ENCODE results near the gene NAIF1.
"Not testable (repeated sequence)": the region's sequence is repeated elsewhere in the genome, so short reads cannot be mapped to it uniquely, and the experiment has no call there.

NAIF1 gene

DNA sequence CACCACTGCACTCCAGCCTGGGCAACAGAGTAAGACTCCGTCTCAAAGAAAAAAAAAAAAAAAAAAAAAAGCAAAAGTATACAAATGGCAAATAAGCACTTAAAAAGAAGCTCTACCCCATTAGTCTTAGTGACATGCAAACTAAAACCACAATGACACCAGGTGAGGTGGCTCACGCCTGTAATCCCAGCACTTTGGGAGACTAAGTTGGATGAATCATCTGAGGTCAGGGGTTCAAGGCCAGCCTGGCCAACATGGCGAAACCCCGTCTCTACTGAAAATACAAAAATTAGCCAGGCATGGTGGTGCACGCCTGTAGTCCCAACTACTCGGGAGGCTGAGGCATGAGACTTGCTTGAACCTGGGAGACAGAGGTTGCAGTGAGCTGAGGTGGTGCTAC is 21.7 kb downstream of the NAIF1 start:
- not testable (repeated sequence) for H2BK12ac ChIP-seq (ENCODE audit: low read length); H2AFZ ChIP-seq (ENCODE audit: low read length); H2BK15ac ChIP-seq (ENCODE audit: low read length); H3K36me3 ChIP-seq (replicated peaks in 1 of 2; ENCODE audit: control insufficient read depth in 2 of 2, insufficient read depth in 2 of 2, low read length in 2 of 2); H4K91ac ChIP-seq (ENCODE audit: low read depth, low read length, poor library complexity); H2AK5ac ChIP-seq (ENCODE audit: low read depth, low read length); H3K14ac ChIP-seq (ENCODE audit: low read length); H3K27ac ChIP-seq (replicated peaks; ENCODE audit: low read length); H3K79me1 ChIP-seq (ENCODE audit: low read depth, low read length); DNase-seq (ENCODE audit: low spot score); H2BK120ac ChIP-seq (ENCODE audit: low read depth, low read length); H4K8ac ChIP-seq (ENCODE audit: low read depth, low read length); H3K4ac ChIP-seq (ENCODE audit: low read length); H3K4me2 ChIP-seq (ENCODE audit: insufficient read depth, low read length, poor library complexity, severe bottlenecking); H3K23ac ChIP-seq (ENCODE audit: low read depth, low read length, poor library complexity); H3K27me3 ChIP-seq (ENCODE audit: control insufficient read depth in 3 of 3, insufficient read depth in 3 of 3, low read depth in 1 of 3, low read length in 3 of 3); H3K9ac ChIP-seq (ENCODE audit: low read depth, low read length, poor library complexity); H3K18ac ChIP-seq (ENCODE audit: low read length); H2BK5ac ChIP-seq (ENCODE audit: low read length); H3K9me3 ChIP-seq (replicated peaks in 1 of 2; ENCODE audit: control insufficient read depth in 2 of 2, insufficient read depth in 1 of 2, low read depth in 1 of 2, low read length in 2 of 2); H3K4me3 ChIP-seq (ENCODE audit: low read length in 2 of 2)
- WGBS, 2 donors (ENCODE audit: extremely low coverage in 2 of 2, insufficient read length in 2 of 2, insufficient replicate concordance in 1 of 2): no CpG with 5 or more reads among the region's 6 CpGs
- H3K4me1 ChIP-seq (ENCODE audit: control insufficient read depth in 2 of 2, insufficient read depth in 1 of 2, low read depth in 1 of 2, low read length in 2 of 2): peaks cover 9 to 12% of the 10 kb centered on the region in 2 donors

DNA sequence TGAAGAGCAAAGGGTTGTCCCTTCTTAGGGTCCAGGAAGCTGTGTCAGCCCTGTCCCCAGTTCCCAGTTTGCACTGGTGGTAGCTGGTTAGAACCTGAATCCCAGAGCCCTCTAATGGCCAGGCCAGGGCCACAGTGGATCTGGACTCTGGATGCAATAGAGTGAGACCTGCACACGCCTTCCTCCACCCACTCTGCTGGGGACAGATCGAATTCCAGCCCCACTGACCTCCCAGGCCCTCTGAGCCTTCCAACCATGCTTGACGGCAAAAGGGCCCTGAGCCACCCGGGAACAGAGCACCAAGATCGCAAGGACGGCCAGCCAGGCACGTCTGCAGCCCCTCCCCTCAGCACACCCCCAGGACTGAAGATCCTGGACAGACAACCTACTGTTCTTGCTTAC is 23.7 kb downstream of the NAIF1 start:
- WGBS, 2 donors (ENCODE audit: extremely low coverage in 2 of 2, insufficient read length in 2 of 2, insufficient replicate concordance in 1 of 2): no CpG with 5 or more reads among the region's 7 CpGs
- peak overlapping the region; percentile 69 for H2AFZ ChIP-seq (ENCODE audit: low read length)
- H3K36me3 ChIP-seq (replicated peaks in 1 of 2; ENCODE audit: control insufficient read depth in 2 of 2, insufficient read depth in 2 of 2, low read length in 2 of 2): no peaks in the 10 kb centered on the region
- H3K4me1 ChIP-seq (ENCODE audit: control insufficient read depth in 2 of 2, insufficient read depth in 1 of 2, low read depth in 1 of 2, low read length in 2 of 2): peaks cover 9 to 12% of the 10 kb centered on the region in 2 donors
- peak overlapping the region; percentile 55 for H3K18ac ChIP-seq (ENCODE audit: low read length)
- peak overlapping the region; percentile 16 for H3K23ac ChIP-seq (ENCODE audit: low read depth, low read length, poor library complexity)
- H2BK12ac ChIP-seq (ENCODE audit: low read length): no peak overlapping the region
- peak overlapping the region; percentile 6 for H3K27ac ChIP-seq (replicated peaks; ENCODE audit: low read length)
- no peak overlapping the region for H3K9ac ChIP-seq (ENCODE audit: low read depth, low read length, poor library complexity)
- H3K4me2 ChIP-seq (ENCODE audit: insufficient read depth, low read length, poor library complexity, severe bottlenecking): no peak overlapping the region
- no peak overlapping the region for H4K91ac ChIP-seq (ENCODE audit: low read depth, low read length, poor library complexity)
- H3K79me1 ChIP-seq (ENCODE audit: low read depth, low read length): no peaks in the 10 kb centered on the region
- peaks cover 0 to 3% of the 10 kb centered on the region in 2 donors for H3K9me3 ChIP-seq (replicated peaks in 1 of 2; ENCODE audit: control insufficient read depth in 2 of 2, insufficient read depth in 1 of 2, low read depth in 1 of 2, low read length in 2 of 2)
- H2BK5ac ChIP-seq (ENCODE audit: low read length): peak overlapping the region; percentile 4
- no peak overlapping the region for H2BK120ac ChIP-seq (ENCODE audit: low read depth, low read length)
- no peak overlapping the region for H2BK15ac ChIP-seq (ENCODE audit: low read length)
- no peak overlapping the region for H2AK5ac ChIP-seq (ENCODE audit: low read depth, low read length)
- no peak overlapping the region for H3K4me3 ChIP-seq (ENCODE audit: low read length in 2 of 2)
- DNase-seq (ENCODE audit: low spot score): no peak
- no peak overlapping the region for H3K4ac ChIP-seq (ENCODE audit: low read length)
- H3K27me3 ChIP-seq (ENCODE audit: control insufficient read depth in 3 of 3, insufficient read depth in 3 of 3, low read depth in 1 of 3, low read length in 3 of 3): no peaks in the 10 kb centered on the region
- H4K8ac ChIP-seq (ENCODE audit: low read depth, low read length): no peak overlapping the region
- no peak overlapping the region for H3K14ac ChIP-seq (ENCODE audit: low read length)

DNA sequence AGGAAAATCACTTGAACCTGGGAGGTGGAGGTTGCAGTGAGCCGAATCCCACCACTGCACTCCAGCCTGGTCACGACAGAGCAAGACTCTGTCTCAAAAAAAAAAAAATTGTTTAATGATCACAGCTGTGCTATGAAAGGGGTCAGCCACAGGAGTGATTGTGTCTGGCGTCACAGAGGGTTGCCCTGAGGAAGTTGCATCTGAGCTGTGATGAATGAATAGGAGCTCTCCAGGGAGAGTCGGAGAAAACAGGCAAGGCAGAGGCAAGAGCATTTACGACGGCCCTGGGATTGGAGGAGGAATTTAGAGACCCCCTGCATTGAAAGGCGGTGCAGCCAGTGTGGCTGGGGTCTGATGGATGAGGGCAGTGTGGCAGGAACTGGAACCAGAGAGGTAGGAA is 25.1 kb downstream of the NAIF1 start:
- Histone ChIP-seq H3K4ac (ENCODE audit: low read length) (no peak overlapping the region), H3K27ac (replicated peaks; ENCODE audit: low read length) (no peak overlapping the region), H3K9ac (ENCODE audit: low read depth, low read length, poor library complexity) (no peak overlapping the region), H2BK5ac (ENCODE audit: low read length) (no peak overlapping the region), H2AFZ (ENCODE audit: low read length) (peak overlapping the region; percentile 69), H2BK120ac (ENCODE audit: low read depth, low read length) (no peak overlapping the region), H2BK15ac (ENCODE audit: low read length) (no peak overlapping the region), H3K79me1 (ENCODE audit: low read depth, low read length) (no peaks in the 10 kb centered on the region), H3K9me3 (replicated peaks in 1 of 2; ENCODE audit: control insufficient read depth in 2 of 2, insufficient read depth in 1 of 2, low read depth in 1 of 2, low read length in 2 of 2) (peaks cover 0 to 3% of the 10 kb centered on the region in 2 donors), H3K14ac (ENCODE audit: low read length) (no peak overlapping the region), H4K91ac (ENCODE audit: low read depth, low read length, poor library complexity) (no peak overlapping the region), H3K4me1 (ENCODE audit: control insufficient read depth in 2 of 2, insufficient read depth in 1 of 2, low read depth in 1 of 2, low read length in 2 of 2) (peaks cover 9 to 12% of the 10 kb centered on the region in 2 donors), H4K8ac (ENCODE audit: low read depth, low read length) (no peak overlapping the region), H2BK12ac (ENCODE audit: low read length) (peak overlapping the region; percentile 16), H3K18ac (ENCODE audit: low read length) (peak overlapping the region; percentile 52), H2AK5ac (ENCODE audit: low read depth, low read length) (no peak overlapping the region), H3K4me3 (ENCODE audit: low read length in 2 of 2) (no peak overlapping the region), H3K23ac (ENCODE audit: low read depth, low read length, poor library complexity) (no peak overlapping the region), H3K27me3 (ENCODE audit: control insufficient read depth in 3 of 3, insufficient read depth in 3 of 3, low read depth in 1 of 3, low read length in 3 of 3) (no peaks in the 10 kb centered on the region), H3K4me2 (ENCODE audit: insufficient read depth, low read length, poor library complexity, severe bottlenecking) (no peak overlapping the region), H3K36me3 (replicated peaks in 1 of 2; ENCODE audit: control insufficient read depth in 2 of 2, insufficient read depth in 2 of 2, low read length in 2 of 2) (no peaks in the 10 kb centered on the region)
- no CpG with 5 or more reads among the region's 7 CpGs for WGBS, 2 donors (ENCODE audit: extremely low coverage in 2 of 2, insufficient read length in 2 of 2, insufficient replicate concordance in 1 of 2)
- DNase-seq (ENCODE audit: low spot score): no peak

DNA sequence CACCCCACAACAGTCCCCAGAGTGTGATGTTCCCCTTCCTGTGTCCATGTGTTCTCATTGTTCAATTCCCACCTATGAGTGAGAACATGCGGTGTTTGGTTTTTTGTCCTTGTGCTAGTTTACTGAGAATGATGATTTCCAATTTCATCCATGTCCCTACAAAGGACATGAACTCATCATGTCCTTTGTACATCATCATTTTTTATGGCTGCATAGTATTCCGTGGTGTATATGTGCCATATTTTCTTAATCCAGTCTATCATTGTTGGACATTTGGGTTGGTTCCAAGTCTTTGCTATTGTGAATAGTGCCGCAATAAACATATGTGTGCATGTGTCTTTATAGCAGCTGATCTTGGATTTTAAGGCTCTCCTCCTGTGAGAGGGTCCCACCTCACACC is 26.3 kb downstream of the NAIF1 start:
- H3K23ac ChIP-seq (ENCODE audit: low read depth, low read length, poor library complexity); H3K27me3 ChIP-seq (ENCODE audit: control insufficient read depth in 3 of 3, insufficient read depth in 3 of 3, low read depth in 1 of 3, low read length in 3 of 3); H2BK15ac ChIP-seq (ENCODE audit: low read length); H3K4me2 ChIP-seq (ENCODE audit: insufficient read depth, low read length, poor library complexity, severe bottlenecking); H3K36me3 ChIP-seq (replicated peaks in 1 of 2; ENCODE audit: control insufficient read depth in 2 of 2, insufficient read depth in 2 of 2, low read length in 2 of 2); H3K79me1 ChIP-seq (ENCODE audit: low read depth, low read length); H2AFZ ChIP-seq (ENCODE audit: low read length); H3K9me3 ChIP-seq (replicated peaks in 1 of 2; ENCODE audit: control insufficient read depth in 2 of 2, insufficient read depth in 1 of 2, low read depth in 1 of 2, low read length in 2 of 2); H2BK5ac ChIP-seq (ENCODE audit: low read length); H4K8ac ChIP-seq (ENCODE audit: low read depth, low read length); H2AK5ac ChIP-seq (ENCODE audit: low read depth, low read length); H3K4ac ChIP-seq (ENCODE audit: low read length); H3K4me3 ChIP-seq (ENCODE audit: low read length in 2 of 2); H2BK120ac ChIP-seq (ENCODE audit: low read depth, low read length); H2BK12ac ChIP-seq (ENCODE audit: low read length); H3K27ac ChIP-seq (replicated peaks; ENCODE audit: low read length); H4K91ac ChIP-seq (ENCODE audit: low read depth, low read length, poor library complexity); DNase-seq (ENCODE audit: low spot score); H3K18ac ChIP-seq (ENCODE audit: low read length); H3K14ac ChIP-seq (ENCODE audit: low read length); H3K9ac ChIP-seq (ENCODE audit: low read depth, low read length, poor library complexity): not testable (repeated sequence)
- WGBS, 2 donors (ENCODE audit: extremely low coverage in 2 of 2, insufficient read length in 2 of 2, insufficient replicate concordance in 1 of 2): no CpG with 5 or more reads among the region's 3 CpGs
- peaks cover 9 to 12% of the 10 kb centered on the region in 2 donors for H3K4me1 ChIP-seq (ENCODE audit: control insufficient read depth in 2 of 2, insufficient read depth in 1 of 2, low read depth in 1 of 2, low read length in 2 of 2)

Measured in neuronal stem cell (in vitro differentiated cells).